NT2/D1 (cell line): ENCODE measurements around the gene SCN5A.

ENCODE experiments used
- DNase-seq: peaks from one replicate; pipeline ENCODE4 v3.0.0-alpha.2; 2011; ENCODE audit warnings: low read depth, low spot score
- H3K27me3 ChIP-seq: 2 replicates; pipeline ENCODE4 v1.6.0; 2011; ENCODE audit warnings: mild to moderate bottlenecking; ENCODE audit not compliant: insufficient read length, insufficient read depth
- H3K36me3 ChIP-seq: 2 replicates; pipeline ENCODE4 v1.6.1; 2011; ENCODE audit warnings: mild to moderate bottlenecking, low read length, mixed read lengths; ENCODE audit not compliant: insufficient read depth, insufficient read length
- H3K4me1 ChIP-seq: 2 replicates; pipeline ENCODE4 v1.5.1; 2011; ENCODE audit not compliant: insufficient read depth, insufficient read length
- H3K4me3 ChIP-seq: 2 replicates; pipeline ENCODE4 v1.5.1; 2011; ENCODE audit warnings: low read depth; ENCODE audit not compliant: insufficient read length
- H3K9ac ChIP-seq: 2 replicates; pipeline ENCODE4 v1.6.0; 2011; ENCODE audit warnings: low read depth; ENCODE audit not compliant: insufficient read length
- H3K9me3 ChIP-seq: 2 replicates; pipeline ENCODE4 v1.5.1; 2011; ENCODE audit warnings: mild to moderate bottlenecking, low read length; ENCODE audit not compliant: insufficient read depth
- SUZ12 ChIP-seq: IDR thresholded peaks from 2 replicates; pipeline ENCODE4 v1.6.1; 2011; ENCODE audit not compliant: insufficient read length, insufficient read depth; ENCODE audit errors: extremely low read depth
- YY1 ChIP-seq: IDR thresholded peaks from 2 replicates; pipeline ENCODE4 v1.6.1; 2011; ENCODE audit not compliant: insufficient read length, insufficient read depth
- ZNF274 ChIP-seq: IDR thresholded peaks from 2 replicates; pipeline ENCODE4 v1.6.1; 2011; ENCODE audit warnings: mild to moderate bottlenecking, low read depth, low read length

SCN5A gene

GRCh38 chr3:38649500-38650247 is at the start of gene SCN5A:
SCN5A (minus strand) TSS chr3:38649687; CDS start chr3:38633307, 16,380 bp downstream.
- H3K4me3 ChIP-seq = peak within 1 kb of the TSS; percentile 67
- H3K4me1 ChIP-seq = peaks cover 10% of the 10 kb centered on the region
- H3K9ac ChIP-seq = peak within 1 kb of the TSS; percentile 79
- peaks cover 12% of the 10 kb centered on the region; the same call in 1 of the 2 replicates for H3K9me3 ChIP-seq
- no peaks in the 10 kb centered on the region for H3K36me3 ChIP-seq
- TF ChIP-seq ZNF274 (no peak), SUZ12 (no peak), YY1 (no peak)
- peaks cover 62% of the 10 kb centered on the region for H3K27me3 ChIP-seq
- no peak for DNase-seq

GRCh38 chr3:38698760-38699159 is 49.3 kb upstream of the SCN5A start:
- Histone ChIP-seq H3K36me3 (no peaks in the 10 kb centered on the region), H3K4me1 (no peaks in the 10 kb centered on the region), H3K27me3 (no peaks in the 10 kb centered on the region), H3K9me3 (no peaks in the 10 kb centered on the region), H3K9ac (no peak overlapping the region), H3K4me3 (no peak overlapping the region)
- DNase-seq = no peak
- TF ChIP-seq SUZ12 (no peak), ZNF274 (no peak), YY1 (no peak)

- Histone ChIP-seq H3K36me3 (no peaks in the 10 kb centered on the region), H3K9me3 (no peaks in the 10 kb centered on the region), H3K4me1 (no peaks in the 10 kb centered on the region), H3K9ac (no peak overlapping the region), H3K4me3 (no peak overlapping the region), H3K27me3 (no peaks in the 10 kb centered on the region)
- DNase-seq = no peak
- no peak for TF ChIP-seq YY1
- no peak for TF ChIP-seq ZNF274
- no peak for TF ChIP-seq SUZ12
Observed at GRCh38 chr3:38698061-38698460, 48.6 kb upstream of the SCN5A start.

- TF ChIP-seq YY1 (no peak), ZNF274 (no peak), SUZ12 (no peak)
- DNase-seq = no peak
- H3K36me3 ChIP-seq = no peaks in the 10 kb centered on the region
- H3K4me3 ChIP-seq = no peak overlapping the region
- H3K27me3 ChIP-seq = no peaks in the 10 kb centered on the region
- no peak overlapping the region for H3K9ac ChIP-seq
- no peaks in the 10 kb centered on the region for H3K9me3 ChIP-seq
- H3K4me1 ChIP-seq = no peaks in the 10 kb centered on the region
Observed at GRCh38 chr3:38696034-38696433, 46.5 kb upstream of the SCN5A start.

GRCh38 chr3:38690185-38690584 is 40.7 kb upstream of the SCN5A start:
- H3K4me3 ChIP-seq = no peak overlapping the region
- no peaks in the 10 kb centered on the region for H3K36me3 ChIP-seq
- no peaks in the 10 kb centered on the region for H3K27me3 ChIP-seq
- no peaks in the 10 kb centered on the region for H3K9me3 ChIP-seq
- no peak for DNase-seq
- H3K9ac ChIP-seq = no peak overlapping the region
- no peaks in the 10 kb centered on the region for H3K4me1 ChIP-seq
- TF ChIP-seq YY1 (no peak), SUZ12 (no peak), ZNF274 (no peak)

GRCh38 chr3:38689774-38690173 is 40.3 kb upstream of the SCN5A start:
- H3K36me3 ChIP-seq = no peaks in the 10 kb centered on the region
- DNase-seq = no peak
- no peaks in the 10 kb centered on the region for H3K27me3 ChIP-seq
- H3K4me1 ChIP-seq = no peaks in the 10 kb centered on the region
- H3K4me3 ChIP-seq = no peak overlapping the region
- H3K9ac ChIP-seq = no peak overlapping the region
- H3K9me3 ChIP-seq = no peaks in the 10 kb centered on the region
- no peak for TF ChIP-seq YY1
- TF ChIP-seq SUZ12 = no peak
- TF ChIP-seq ZNF274 = no peak

GRCh38 chr3:38689346-38689745 is 39.9 kb upstream of the SCN5A start:
- no peak overlapping the region for H3K9ac ChIP-seq
- H3K4me1 ChIP-seq = no peaks in the 10 kb centered on the region
- no peak overlapping the region for H3K4me3 ChIP-seq
- DNase-seq = no peak
- no peaks in the 10 kb centered on the region for H3K27me3 ChIP-seq
- TF ChIP-seq SUZ12 (no peak), ZNF274 (no peak), YY1 (no peak)
- no peaks in the 10 kb centered on the region for H3K9me3 ChIP-seq
- H3K36me3 ChIP-seq = no peaks in the 10 kb centered on the region
